ENCODE measurements around the gene ZNF43.
"Not testable (repeated sequence)": the region's sequence is repeated elsewhere in the genome, so short reads cannot be mapped to it uniquely, and the experiment has no call there.

The ZNF43 gene

GRCh38 chr19:21761547-21761946 lies 74.4 kb downstream of the ZNF43 start:
- ATAC-seq = not testable (repeated sequence)
- peaks cover 92% of the 10 kb centered on the region for H3K36me3 Mint-ChIP-seq (ENCODE audit: low read depth)

GRCh38 chr19:21758296-21758695 lies 77.7 kb downstream of the ZNF43 start:
- H3K9me3 Mint-ChIP-seq = peaks cover 34% of the 10 kb centered on the region
- no peak overlapping the region for H3K4me3 Mint-ChIP-seq
- DNase-seq = no peak
- H3K36me3 Mint-ChIP-seq (ENCODE audit: low read depth) = peaks cover 95% of the 10 kb centered on the region
- H3K4me1 Mint-ChIP-seq = peaks cover 26% of the 10 kb centered on the region
- no peaks in the 10 kb centered on the region for H3K27me3 Mint-ChIP-seq
- H3K27ac Mint-ChIP-seq = no peak overlapping the region
- ATAC-seq = no peak

More at GRCh38 chr19:21761547-21761946, 74.4 kb downstream of the ZNF43 start:
- H3K27ac Mint-ChIP-seq, H3K4me3 Mint-ChIP-seq, DNase-seq, H3K27me3 Mint-ChIP-seq: not testable (repeated sequence)
- Mint-ChIP-seq H3K9me3 (peaks cover 17% of the 10 kb centered on the region), H3K4me1 (peaks cover 42% of the 10 kb centered on the region)

GRCh38 chr19:21755555-21755954 lies 80.4 kb downstream of the ZNF43 start:
- peaks cover 95% of the 10 kb centered on the region for H3K36me3 Mint-ChIP-seq (ENCODE audit: low read depth)
- H3K4me3 Mint-ChIP-seq = not testable (repeated sequence)

More at GRCh38 chr19:21755555-21755954, 80.4 kb downstream of the ZNF43 start:
- not testable (repeated sequence) for ATAC-seq, H3K27me3 Mint-ChIP-seq, H3K27ac Mint-ChIP-seq, DNase-seq
- H3K9me3 Mint-ChIP-seq = peaks cover 45% of the 10 kb centered on the region
- peaks cover 14% of the 10 kb centered on the region for H3K4me1 Mint-ChIP-seq

All from activated naive CD8-positive, alpha-beta T cell treated with anti-CD3 and anti-CD28 coated beads, Interleukin-2, amount 50 U/mL, for 24 hours (primary cell).